Keratinocyte (primary cell): ENCODE measurements around the gene TACR1. TPM values are rescaled to one million over a fixed set of nuclear protein-coding genes. Genes with fewer than 3 reads are reported as not detected.

ENCODE experiments used
- DNase-seq: peaks from one replicate; pipeline ENCODE4 v3.0.0-alpha.2; 2011; ENCODE audit warnings: low read depth, missing footprints, low spot score
- FAIRE-seq: peaks from 2 replicates; lab custom pipeline; 2011; peaks lifted over from hg19 to GRCh38; lab: Jason Lieb, UNC
- H2AFZ ChIP-seq: 2 replicates; pipeline ENCODE4 v1.6.0; 2012; ENCODE audit warnings: low read length, control low read depth, inconsistent platforms; ENCODE audit not compliant: control insufficient read depth
- H3K27ac ChIP-seq: 2 replicates; pipeline ENCODE4 v1.5.1; 2011; ENCODE audit warnings: low read length; ENCODE audit not compliant: control insufficient read depth, insufficient read depth
- H3K27me3 ChIP-seq: 3 replicates; pipeline ENCODE4 v1.6.0; 2011; ENCODE audit warnings: low read length; ENCODE audit not compliant: control insufficient read depth, insufficient read depth; ENCODE audit errors: extremely low read depth
- H3K36me3 ChIP-seq, 2 experiments: 2 replicates in 1 of 2; 3 replicates in 1 of 2; pipeline ENCODE4 v1.5.1; 2011; ENCODE audit warnings: low read length in 2 of 2, mild to moderate bottlenecking in 1 of 2; ENCODE audit not compliant: control insufficient read depth in 2 of 2, insufficient read depth in 2 of 2; ENCODE audit errors: extremely low read depth in 1 of 2
- H3K4me1 ChIP-seq: 3 replicates; pipeline ENCODE4 v1.5.1; 2011; ENCODE audit warnings: low read length; ENCODE audit not compliant: control insufficient read depth, insufficient read depth; ENCODE audit errors: extremely low read depth
- H3K4me2 ChIP-seq: 3 replicates; pipeline ENCODE4 v1.6.0; 2011; ENCODE audit warnings: low read depth, low read length; ENCODE audit not compliant: control insufficient read depth, insufficient read depth; ENCODE audit errors: extremely low read depth
- H3K4me3 ChIP-seq, 3 experiments: fragments of 200-600 bp in 1 of 3; sonication (generic) in 1 of 3; 2 replicates in 2 of 3; 3 replicates in 1 of 3; pipeline ENCODE4 v1.5.1; 2011 to 2016; ENCODE audit warnings: low read length in 3 of 3, mild to moderate bottlenecking in 3 of 3, control low read depth in 2 of 3, inconsistent platforms in 1 of 3, low read depth in 1 of 3, mixed read lengths in 1 of 3, mixed run types in 1 of 3, moderate library complexity in 1 of 3; ENCODE audit not compliant: control insufficient read depth in 2 of 3, insufficient read depth in 2 of 3; ENCODE audit errors: extremely low read depth in 1 of 3
- H3K79me2 ChIP-seq: 2 replicates; pipeline ENCODE4 v1.6.0; 2012; ENCODE audit warnings: low read length; ENCODE audit not compliant: control insufficient read depth, insufficient read depth
- H3K9ac ChIP-seq: 3 replicates; pipeline ENCODE4 v1.6.0; 2011; ENCODE audit warnings: low read length; ENCODE audit not compliant: control insufficient read depth, insufficient read depth; ENCODE audit errors: extremely low read depth
- H3K9me1 ChIP-seq: 3 replicates; pipeline ENCODE4 v1.6.0; 2011; ENCODE audit warnings: low read length; ENCODE audit not compliant: control insufficient read depth, insufficient read depth; ENCODE audit errors: extremely low read depth
- H3K9me3 ChIP-seq: 2 replicates; pipeline ENCODE4 v1.5.1; 2012; ENCODE audit warnings: low read depth, low read length; ENCODE audit not compliant: control insufficient read depth
- H4K20me1 ChIP-seq: 3 replicates; pipeline ENCODE4 v1.6.0; 2011; ENCODE audit warnings: low read length; ENCODE audit not compliant: control insufficient read depth, insufficient read depth; ENCODE audit errors: extremely low read depth
- CTCF ChIP-seq, 3 experiments: IDR thresholded peaks in 1 of 3; conservative IDR thresholded peaks in 1 of 3; optimal IDR thresholded peaks in 1 of 3; 2 replicates in 2 of 3; 3 replicates in 1 of 3; pipeline versions ENCODE3 to v1.5.1; 2011; ENCODE audit warnings: low read length in 3 of 3, mild to moderate bottlenecking in 3 of 3, moderate library complexity in 2 of 3, control low read depth in 1 of 3, inconsistent platforms in 1 of 3; ENCODE audit not compliant: insufficient read depth in 2 of 3; ENCODE audit errors: extremely low read depth in 1 of 3
- EZH2 ChIP-seq: IDR thresholded peaks from one replicate; pipeline ENCODE4 v1.6.1; 2012; ENCODE audit warnings: inconsistent platforms, mild to moderate bottlenecking, low read length, moderate library complexity
- dilution Hi-C: fragments of 300-500 bp; cut with MboI; formaldehyde crosslinking; loops from one replicate; pipeline ENCODE4 v1.7.0; 2020; ENCODE audit warnings: low sequenced_read_pairs; ENCODE audit not compliant: extremely low pct_ligation_motif_present
- polyA plus RNA-seq, 5 experiments: library from polyadenylated mRNA; depleted of rRNA in 3 of 5; stranded (reverse) in 3 of 5; stranded (forward) in 1 of 5; unstranded in 1 of 5; fragments of >200 nt; gene quantifications; 1 replicate in 1 of 5; 2 replicates in 3 of 5; 3 replicates in 1 of 5; pipeline versions ENCODE4 v1.2.1 to v1.2.3, GENCODE V29; 2011 to 2012; ENCODE audit warnings: missing spikeins in 2 of 5, low read depth in 1 of 5, low replicate concordance in 1 of 5

TACR1 gene
- polyA plus RNA-seq, 1 donor (not counting 4 experiments of a cell fraction or from before 2014, with no cell fraction given), result not detected

GRCh38 chr2:75087736-75088135, 111.6 kb downstream of the TACR1 start:
- no peak overlapping the region for H3K9ac ChIP-seq
- H3K4me3 ChIP-seq, result no peak overlapping the region
- H3K9me3 ChIP-seq, result no peaks in the 10 kb centered on the region
- DNase-seq (no peak), FAIRE-seq (no peak)
- H3K27ac ChIP-seq, result no peak overlapping the region
- H3K9me1 ChIP-seq, result no peaks in the 10 kb centered on the region
- TF ChIP-seq EZH2 (no peak), CTCF (optimal IDR thresholded peaks at IDR 0.05 in 1 of 3, IDR thresholded peaks at IDR 0.05 in 1 of 3, conservative IDR thresholded peaks at IDR 0.05 in 1 of 3; ENCODE audit: extremely low read depth in 1 of 3, insufficient read depth in 2 of 3, low read length in 3 of 3) (no peak)
- H3K27me3 ChIP-seq, result peaks cover 3% of the 10 kb centered on the region
- no peaks in the 10 kb centered on the region for H3K4me1 ChIP-seq
- no peaks in the 10 kb centered on the region for H3K79me2 ChIP-seq
- H4K20me1 ChIP-seq, result no peaks in the 10 kb centered on the region
- no peaks in the 10 kb centered on the region for H3K36me3 ChIP-seq
- H3K4me2 ChIP-seq, result no peak overlapping the region
- dilution Hi-C loops, result no loop called here
- H2AFZ ChIP-seq, result no peak overlapping the region

GRCh38 chr2:75079575-75079974, 119.7 kb downstream of the TACR1 start:
- no peak overlapping the region for H3K27ac ChIP-seq
- dilution Hi-C loops, result no loop called here
- H3K4me3 ChIP-seq, result no peak overlapping the region
- no peak overlapping the region for H3K9ac ChIP-seq
- H3K9me3 ChIP-seq, result no peaks in the 10 kb centered on the region
- DNase-seq (no peak), FAIRE-seq (no peak)
- no peaks in the 10 kb centered on the region for H3K79me2 ChIP-seq
- no peaks in the 10 kb centered on the region for H3K27me3 ChIP-seq
- H3K4me2 ChIP-seq, result no peak overlapping the region
- no peak for TF ChIP-seq EZH2
- H3K36me3 ChIP-seq, result no peaks in the 10 kb centered on the region
- H3K9me1 ChIP-seq, result no peaks in the 10 kb centered on the region
- no peaks in the 10 kb centered on the region for H4K20me1 ChIP-seq
- H2AFZ ChIP-seq, result no peak overlapping the region
- no peaks in the 10 kb centered on the region for H3K4me1 ChIP-seq

- H2AFZ ChIP-seq, result no peak overlapping the region
- H3K9ac ChIP-seq, result no peak overlapping the region
- H3K36me3 ChIP-seq, result no peaks in the 10 kb centered on the region
- H3K4me2 ChIP-seq, result no peak overlapping the region
- no peaks in the 10 kb centered on the region for H3K27me3 ChIP-seq
- H3K4me1 ChIP-seq, result no peaks in the 10 kb centered on the region
- H3K4me3 ChIP-seq, result no peak overlapping the region
- H3K9me3 ChIP-seq, result no peaks in the 10 kb centered on the region
- no peak overlapping the region for H3K27ac ChIP-seq
- H3K9me1 ChIP-seq, result no peaks in the 10 kb centered on the region
- no peak for TF ChIP-seq EZH2
- no peak for TF ChIP-seq CTCF (optimal IDR thresholded peaks at IDR 0.05 in 1 of 3, IDR thresholded peaks at IDR 0.05 in 1 of 3, conservative IDR thresholded peaks at IDR 0.05 in 1 of 3; ENCODE audit: extremely low read depth in 1 of 3, insufficient read depth in 2 of 3, low read length in 3 of 3)
- no peaks in the 10 kb centered on the region for H3K79me2 ChIP-seq
- no peaks in the 10 kb centered on the region for H4K20me1 ChIP-seq
- FAIRE-seq (no peak), DNase-seq (no peak)
- dilution Hi-C loops, result no loop called here
Observed at GRCh38 chr2:75077909-75078308, 121.4 kb downstream of the TACR1 start.
